GF-D8 (cell line): ENCODE results near the gene DESI1.
"Not testable (repeated sequence)": the region's sequence is repeated elsewhere in the genome, so short reads cannot be mapped to it uniquely, and the experiment has no call there.

Experiments
- DNase-seq: peaks from one replicate; lab custom pipeline; 2025; lab: John Stamatoyannopoulos, UW

Gene DESI1

GRCh38 chr22:41620589-41621098 lies at the start of gene DESI1:
Gene DESI1, minus strand, starts transcription at chr22:41621043. Its CDS starts 204 bp downstream, at chr22:41620839.
- DNase-seq, result no peak

GRCh38 chr22:41668971-41669911 lies 48.4 kb upstream of the DESI1 start:
- no peak for DNase-seq

- no peak for DNase-seq
These were observed 44.1 kb upstream of the DESI1 start for GRCh38 chr22:41664951-41665350.

DNA sequence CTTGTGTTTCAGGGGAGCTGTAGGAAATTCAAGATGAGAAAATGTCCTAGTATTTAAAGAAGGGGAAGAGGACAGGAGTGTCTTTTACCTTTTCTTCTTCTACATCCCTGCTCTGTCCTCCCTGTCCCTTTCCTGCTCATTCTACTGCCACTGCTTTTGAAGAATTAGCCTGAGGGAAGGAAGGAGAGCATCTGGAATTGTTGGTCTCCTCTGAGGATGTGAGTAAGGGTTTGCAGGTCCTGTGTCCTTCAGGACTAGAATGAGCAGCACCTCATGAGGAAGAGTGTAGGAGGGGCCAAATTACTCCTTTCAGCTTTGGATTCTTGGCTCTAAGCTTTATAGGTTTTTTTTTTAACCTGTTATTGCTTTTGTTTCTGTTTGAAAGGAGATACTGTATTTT lies 43.6 kb upstream of the DESI1 start:
- no peak for DNase-seq

DNA sequence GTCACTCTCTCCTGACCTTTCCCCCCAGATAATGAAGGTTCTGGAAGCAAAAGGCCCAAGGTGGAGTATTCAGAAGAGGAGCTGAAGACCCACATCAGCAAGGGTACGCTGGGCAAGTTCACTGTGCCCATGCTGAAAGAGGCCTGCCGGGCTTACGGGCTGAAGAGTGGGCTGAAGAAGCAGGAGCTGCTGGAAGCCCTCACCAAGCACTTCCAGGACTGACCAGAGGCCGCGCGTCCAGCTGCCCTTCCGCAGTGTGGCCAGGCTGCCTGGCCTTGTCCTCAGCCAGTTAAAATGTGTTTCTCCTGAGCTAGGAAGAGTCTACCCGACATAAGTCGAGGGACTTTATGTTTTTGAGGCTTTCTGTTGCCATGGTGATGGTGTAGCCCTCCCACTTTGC lies 42.8 kb upstream of the DESI1 start:
- DNase-seq, result not testable (repeated sequence)

DNA sequence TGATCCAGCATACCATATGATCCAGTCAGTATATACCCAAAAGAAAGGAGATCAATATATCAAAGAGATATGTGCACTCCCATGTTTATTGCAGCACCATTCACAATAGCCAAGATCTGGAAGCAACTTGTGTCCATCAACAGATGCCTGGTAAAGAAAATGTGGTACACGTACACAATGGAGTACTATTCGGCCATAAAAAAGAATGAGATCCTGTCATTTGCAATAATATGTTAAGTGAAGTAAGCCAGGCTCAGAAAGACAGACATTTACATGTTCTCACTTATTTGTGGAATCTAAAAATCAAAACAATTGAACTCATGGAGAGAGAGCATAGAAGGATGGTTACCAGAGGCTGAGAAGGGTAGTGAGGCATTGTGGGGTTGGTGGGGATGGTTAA lies 40.9 kb upstream of the DESI1 start:
- DNase-seq, result no peak

DNA sequence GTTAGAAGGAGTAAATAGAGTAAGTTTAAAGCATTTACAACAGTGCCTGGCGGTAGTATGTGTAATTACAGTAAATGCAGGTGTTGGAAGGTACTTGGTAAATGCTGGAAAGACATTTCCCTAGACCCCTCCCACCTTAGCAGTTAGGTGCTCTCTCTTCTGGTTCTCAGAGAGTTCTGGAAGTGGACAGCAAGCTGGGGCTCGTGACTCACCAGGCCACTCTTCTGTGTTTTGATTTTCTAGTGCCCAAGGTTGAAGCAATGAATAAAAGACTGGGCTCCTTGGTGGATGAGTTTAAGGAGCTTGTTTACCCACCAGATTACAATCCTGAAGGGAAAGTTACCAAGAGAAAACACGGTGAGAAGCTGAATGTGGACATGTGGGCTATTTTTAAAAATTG lies 40.2 kb upstream of the DESI1 start:
- DNase-seq, result no peak

GRCh38 chr22:41660416-41660815 lies 39.6 kb upstream of the DESI1 start:
- DNase-seq, result no peak

- no peak for DNase-seq
These were observed 39.1 kb upstream of the DESI1 start for GRCh38 chr22:41659941-41660340.

DNA sequence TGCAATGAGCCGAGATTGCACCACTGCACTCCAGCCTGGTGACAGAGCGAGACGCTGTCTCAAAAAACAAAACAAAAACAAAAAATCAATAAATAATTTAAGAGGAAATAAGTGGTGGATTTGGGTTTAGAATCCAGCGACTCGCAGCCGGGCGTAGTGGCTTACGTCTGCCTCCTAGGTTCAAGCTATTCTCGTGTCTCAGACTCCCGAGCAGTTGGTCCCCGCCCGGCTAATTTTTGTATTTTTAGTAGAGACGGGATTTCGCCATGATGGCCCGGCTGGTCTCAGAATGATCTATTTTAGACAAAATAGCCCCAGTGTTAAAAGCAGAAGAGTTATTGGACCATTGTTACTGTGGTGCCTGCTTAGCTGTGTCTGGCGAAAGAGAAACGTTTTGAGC lies 38.0 kb upstream of the DESI1 start:
- no peak for DNase-seq

DNA sequence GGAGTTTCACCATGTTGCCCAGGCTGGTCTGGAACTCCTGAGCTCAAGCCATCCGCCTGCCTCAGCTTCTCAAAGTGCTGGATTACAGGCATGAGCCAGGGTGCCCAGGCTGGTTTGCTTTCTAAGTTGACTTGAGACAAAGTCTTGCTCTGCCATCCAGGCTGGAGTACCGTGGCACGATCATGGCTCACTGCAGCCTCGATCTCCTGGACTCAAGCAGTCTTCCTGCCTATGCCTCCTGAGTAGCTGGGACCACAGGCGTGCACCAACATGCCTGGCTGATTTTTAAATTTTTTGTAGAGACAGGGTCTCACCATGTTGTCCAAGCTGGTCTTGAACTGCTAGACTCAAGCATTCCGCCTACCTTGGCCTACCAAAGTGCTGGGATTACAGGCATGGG lies 36.9 kb upstream of the DESI1 start:
- no peak for DNase-seq

DNA sequence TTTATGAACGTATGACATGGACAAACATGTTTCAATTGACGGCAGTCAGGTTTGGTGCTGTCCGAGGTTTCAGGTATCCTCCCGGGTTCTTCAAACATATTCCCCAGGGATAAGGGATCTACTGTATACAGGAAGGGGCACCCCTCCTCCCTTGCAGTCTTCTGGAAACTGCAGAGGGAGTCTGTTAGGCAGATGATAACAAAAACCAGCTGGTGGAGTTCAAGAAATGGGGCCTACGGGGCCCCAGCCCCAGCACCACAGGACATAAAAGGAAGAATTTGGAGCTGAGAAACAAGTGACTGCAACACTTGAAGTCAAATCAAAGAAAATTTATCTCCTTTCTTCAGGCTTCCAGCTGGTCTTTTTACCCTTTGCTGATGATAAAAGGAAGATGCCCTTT lies 35.7 kb upstream of the DESI1 start:
- DNase-seq, result no peak

DNA sequence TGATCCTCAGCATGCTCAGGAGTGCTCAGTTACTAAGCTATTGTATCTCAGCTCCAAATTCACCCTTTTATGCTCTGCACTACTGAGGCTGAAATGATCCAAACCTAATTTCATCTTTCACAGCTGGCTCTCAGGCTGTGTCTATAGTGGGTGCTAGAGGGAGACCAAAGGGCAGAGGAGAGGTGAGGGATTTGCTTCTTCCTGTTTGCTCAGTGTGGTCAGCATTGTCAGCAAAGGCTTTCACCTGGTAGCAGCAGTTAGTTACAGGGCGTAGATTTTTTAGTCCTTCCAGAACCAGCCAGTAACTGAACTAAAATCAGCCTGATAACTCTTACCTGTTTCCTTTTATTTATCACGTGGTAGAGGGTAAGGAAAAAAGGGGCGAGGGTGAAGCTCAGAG lies 33.5 kb upstream of the DESI1 start:
- no peak for DNase-seq

DNA sequence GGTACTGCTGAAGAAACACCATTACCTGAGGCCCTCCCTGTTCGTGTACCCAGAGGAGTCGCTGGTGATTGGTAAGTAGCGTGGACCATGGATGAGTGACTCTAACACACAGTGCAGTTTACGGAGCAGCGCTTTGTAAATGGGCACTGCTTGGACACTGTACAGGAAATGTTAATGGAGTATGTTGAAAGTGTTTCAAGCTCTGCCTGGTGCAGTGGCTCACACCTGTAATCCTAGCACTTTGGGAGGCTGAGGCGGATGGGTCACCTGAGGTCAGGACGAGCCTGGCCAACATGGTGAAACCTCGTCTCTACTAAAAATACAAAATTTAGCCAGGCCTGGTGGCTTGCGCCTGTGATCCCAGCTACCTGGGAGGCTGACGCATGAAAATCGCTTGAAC lies 30.0 kb upstream of the DESI1 start:
- DNase-seq, result no peak

DNA sequence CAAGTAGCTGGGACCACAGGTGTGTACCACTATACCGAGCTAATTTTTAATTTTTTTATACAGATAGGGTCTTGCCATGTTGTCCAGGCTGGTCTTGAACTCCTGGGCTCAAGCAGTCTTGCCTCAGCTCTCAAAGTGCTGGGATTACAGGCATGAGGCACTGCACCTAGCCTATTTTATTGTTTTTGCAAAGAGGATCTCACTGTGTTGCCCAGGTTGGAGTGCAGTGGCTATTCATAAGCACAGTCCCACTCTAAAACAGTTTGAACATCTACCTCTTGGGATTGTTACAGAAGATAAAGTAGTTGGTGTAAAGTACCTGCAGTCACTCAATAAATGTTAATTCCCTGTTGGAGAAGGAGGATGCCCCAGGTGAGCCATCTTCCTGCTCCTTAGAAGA lies 29.4 kb upstream of the DESI1 start:
- no peak for DNase-seq

DNA sequence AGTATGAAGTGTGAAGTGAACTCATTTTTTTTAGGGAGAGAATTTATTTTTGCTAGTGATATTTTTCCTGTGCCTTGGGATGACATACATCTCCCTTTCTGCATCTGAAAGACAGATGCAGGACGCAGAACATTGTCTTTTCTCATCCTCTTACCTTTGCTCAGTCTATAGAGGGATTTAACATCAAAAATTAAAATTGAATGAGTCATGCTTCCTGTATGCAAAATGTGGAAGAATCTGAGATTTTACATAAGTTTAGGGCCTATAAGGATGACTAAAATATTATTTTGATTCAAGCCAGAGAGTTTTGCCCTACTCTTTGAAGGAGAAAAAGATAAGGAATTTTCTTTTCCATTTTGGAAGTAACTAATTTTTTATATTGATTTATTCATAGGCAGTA lies 27.6 kb upstream of the DESI1 start:
- no peak for DNase-seq

- no peak for DNase-seq
These were observed 26.9 kb upstream of the DESI1 start for GRCh38 chr22:41647771-41648170.

DNA sequence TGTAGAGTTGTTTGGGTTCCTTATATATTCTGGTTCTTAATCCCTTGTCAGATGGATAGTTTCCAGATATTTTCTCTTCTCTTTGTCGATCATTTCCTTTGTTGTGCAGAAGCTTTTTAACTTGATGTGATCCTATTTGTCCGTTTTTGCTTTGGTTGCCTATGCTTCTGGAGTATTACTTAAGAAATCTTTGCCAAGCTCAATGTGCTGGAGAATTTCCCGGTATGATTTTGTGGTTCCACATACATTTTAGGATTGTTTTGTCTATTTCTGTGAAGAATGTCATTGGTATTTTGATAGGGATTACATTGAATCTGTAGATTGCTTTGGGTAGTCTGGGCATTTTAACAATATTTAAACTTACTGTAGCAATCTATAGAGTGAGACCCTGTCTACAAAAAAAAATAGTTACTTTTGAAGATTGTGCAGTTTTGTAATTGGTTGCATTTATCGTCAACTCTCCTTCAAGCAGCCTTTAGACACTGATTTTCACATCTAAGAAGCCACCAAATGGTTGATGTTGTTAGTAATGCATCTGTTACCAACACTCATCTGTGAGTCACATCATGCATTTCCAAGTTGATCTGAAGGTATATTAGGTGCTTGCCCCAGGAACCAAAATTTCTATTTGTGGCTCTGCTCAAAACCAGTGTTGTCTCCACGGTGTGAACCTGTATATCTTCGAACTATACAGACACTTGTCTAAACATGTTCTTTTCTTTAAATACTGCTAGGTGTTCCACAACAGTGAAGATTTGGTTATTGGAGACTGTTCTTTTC lies 21.7 kb upstream of the DESI1 start:
- DNase-seq, result no peak

- DNase-seq, result no peak
These were observed 21.0 kb upstream of the DESI1 start for GRCh38 chr22:41641854-41642253.

GRCh38 chr22:41638748-41639147 lies 17.9 kb upstream of the DESI1 start:
- DNase-seq, result no peak

- no peak for DNase-seq
These were observed 17.3 kb upstream of the DESI1 start for GRCh38 chr22:41638124-41638523.

DNA sequence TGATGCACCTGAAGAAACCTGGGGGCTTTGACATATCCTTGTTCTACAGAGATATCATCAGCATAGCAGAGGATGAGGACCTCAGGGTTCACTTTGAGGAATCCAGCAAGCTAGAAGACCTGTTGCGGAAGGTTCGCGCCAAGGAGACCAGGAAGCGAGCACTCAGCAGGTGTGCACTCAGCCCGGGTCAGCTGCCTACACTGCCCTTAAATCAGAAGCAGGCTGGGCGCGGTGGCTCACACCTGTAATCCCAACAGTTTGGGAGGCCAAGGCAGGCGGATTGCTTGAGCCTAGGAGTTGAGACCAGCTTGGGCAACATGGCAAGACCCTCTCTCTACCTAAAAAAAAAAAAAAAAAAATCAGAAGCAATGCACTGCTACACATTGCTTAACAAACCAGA lies 16.8 kb upstream of the DESI1 start:
- DNase-seq, result not testable (repeated sequence)

GRCh38 chr22:41636467-41636866 lies 15.6 kb upstream of the DESI1 start:
- DNase-seq, result no peak
